K562 (cell line): Measurements from ENCODE around the gene YKT6. TPM values are rescaled to one million over a fixed set of nuclear protein-coding genes. Genes with fewer than 3 reads are reported as not detected.
A peak's percentile ranks its signal among the peaks of the same experiment; 100 is the strongest.

Experiments
- ARID4B ChIP-seq: sonication (generic); formaldehyde crosslinking; IDR thresholded peaks from 2 replicates; pipeline ENCODE4 v1.8.0; 2022; ENCODE audit warnings: mild to moderate bottlenecking, missing genetic modification reagents
- BCOR ChIP-seq: fragments of 450-650 bp; IDR thresholded peaks from 2 replicates; pipeline ENCODE4 v1.6.1; 2016
- C11orf30 ChIP-seq: fragments of 450-650 bp; IDR thresholded peaks from 2 replicates; pipeline ENCODE4 v1.6.1; 2016; ENCODE audit warnings: low read depth, mild to moderate bottlenecking
- CBX5 ChIP-seq: IDR thresholded peaks from 2 replicates; pipeline ENCODE4 v1.6.1; 2014; ENCODE audit warnings: low read depth, borderline replicate concordance
- CCAR2 ChIP-seq: fragments of 200-400 bp; formaldehyde crosslinking; IDR thresholded peaks from 2 replicates; pipeline ENCODE4 v1.6.1; 2017; ENCODE audit warnings: mild to moderate bottlenecking, low read depth, low read length
- CREB3 ChIP-seq: fragments of 450-650 bp; conservative IDR thresholded peaks from 2 replicates; pipeline ENCODE4 v1.6.1; 2016; ENCODE audit warnings: missing genetic modification characterization, low read depth, mild to moderate bottlenecking, missing compliant biosample characterization, moderate library complexity
- CREM ChIP-seq: IDR thresholded peaks from 2 replicates; pipeline ENCODE4 v1.6.1; 2014; ENCODE audit warnings: antibody characterized with exemption, low read depth
- FOXM1 ChIP-seq, 2 experiments: fragments of 450-650 bp in 1 of 2; sonication (generic) in 1 of 2; formaldehyde crosslinking in 1 of 2; IDR thresholded peaks; 2 replicates each; pipeline versions ENCODE4 v1.6.1 to v1.9.0; 2017 to 2022; ENCODE audit warnings: low read depth in 2 of 2, mild to moderate bottlenecking in 2 of 2, missing genetic modification reagents in 1 of 2, moderate library complexity in 1 of 2
- GATAD2A ChIP-seq: fragments of 450-650 bp; IDR thresholded peaks from 2 replicates; pipeline ENCODE4 v1.6.1; 2017
- HDAC6 ChIP-seq: IDR thresholded peaks from 2 replicates; pipeline ENCODE4 v1.6.1; 2012; ENCODE audit warnings: low read depth, mild to moderate bottlenecking, control low read depth, inconsistent platforms, low read length, moderate library complexity
- NEUROD1 ChIP-seq: fragments of 150-350 bp; IDR thresholded peaks from 2 replicates; pipeline ENCODE4 v1.6.1; 2014; ENCODE audit warnings: borderline replicate concordance, low read length, low read depth; ENCODE audit not compliant: partially characterized antibody
- RBM25 ChIP-seq: fragments of 200-400 bp; formaldehyde crosslinking; IDR thresholded peaks from 2 replicates; pipeline ENCODE4 v1.6.1; 2018; ENCODE audit warnings: low read length, low read depth, moderate library complexity; ENCODE audit not compliant: severe bottlenecking
- YY1 ChIP-seq, 3 experiments: IDR thresholded peaks; 2 replicates each; pipeline ENCODE4 v1.6.1; 2011; ENCODE audit warnings: low read length in 2 of 3, mild to moderate bottlenecking in 2 of 3, moderate library complexity in 2 of 3, borderline replicate concordance in 1 of 3, control low read depth in 1 of 3, low read depth in 1 of 3; ENCODE audit not compliant: insufficient read depth in 3 of 3, insufficient replicate concordance in 2 of 3, control insufficient read depth in 1 of 3, insufficient read length in 1 of 3; ENCODE audit errors: extremely low read depth in 1 of 3
- ZBTB26 ChIP-seq: fragments of 450-650 bp; formaldehyde crosslinking; IDR thresholded peaks from 2 replicates; pipeline ENCODE4 v1.4.0; 2022; ENCODE audit warnings: missing genetic modification characterization
- ZNF79 ChIP-seq: fragments of 250-450 bp; sonication (Bioruptor Pico); IDR thresholded peaks from 2 replicates; pipeline ENCODE4 v1.4.0; 2020; ENCODE audit warnings: low read depth, mild to moderate bottlenecking, moderate library complexity
- polyA plus RNA-seq, 8 experiments: library from polyadenylated mRNA; depleted of rRNA in 4 of 8; stranded (reverse) in 5 of 8; unstranded in 3 of 8; fragments of >200 nt; fragmentation: Nextera tagmentation in 2 of 8; fragmentation: Illumina TruSeq in 1 of 8; extraction: Ambion mirVana in 2 of 8; extraction: Trizol in 1 of 8; gene quantifications; 2 replicates each; pipeline versions ENCODE4 v1.2.1 to v1.2.3, GENCODE V29; 2011 to 2014; ENCODE audit warnings: inconsistent platforms in 1 of 8, missing spikeins in 1 of 8
- total RNA-seq, 7 experiments: library from RNA; depleted of rRNA in 6 of 7; stranded (reverse); fragments of >200 nt in 6 of 7; fragmentation: Illumina TruSeq in 2 of 7; extraction: Trizol in 2 of 7; gene quantifications; 2 replicates each; pipeline versions ENCODE4 v1.2.1 to v1.2.3, GENCODE V29; 2011 to 2021; ENCODE audit warnings: low replicate concordance in 1 of 7
- TF ChIP-seq, protein P1 (sequence below): IDR thresholded peaks from 2 replicates; pipeline ENCODE4 v1.6.1; 2014; ENCODE audit warnings: antibody characterized with exemption
- TF ChIP-seq, protein P2 (sequence below): sonication (generic); formaldehyde crosslinking; IDR thresholded peaks from 2 replicates; pipeline ENCODE4 v1.8.0; 2022; ENCODE audit warnings: mild to moderate bottlenecking, missing genetic modification reagents

The YKT6 gene
- total and polyA plus RNA-seq, 9 of the 15 experiments (the other 6 are each of a cell fraction or from before 2014, with no cell fraction given): 1.6 to 90.6 (median 75.1) TPM

GRCh38 chr7:44194069-44194468 lies 6.7 kb upstream of the YKT6 start (continued):
- TF ChIP-seq ARID4B (no peak), HDAC6 (no peak), C11orf30 (peak; percentile 91), CCAR2 (no peak), YY1 (IDR thresholded peaks at IDR 0.05; ENCODE audit: borderline replicate concordance in 1 of 3, control insufficient read depth in 1 of 3, extremely low read depth in 1 of 3, insufficient read depth in 3 of 3, insufficient read length in 1 of 3, insufficient replicate concordance in 2 of 3, low read depth in 1 of 3, low read length in 2 of 3) (peak in 1 of 3 experiments; percentile 46), GATAD2A (no peak), CBX5 (no peak), ZNF79 (CRISPR knock-in tag) (no peak), BCOR (no peak), RBM25 (no peak), CREM (no peak), FOXM1 (IDR thresholded peaks at IDR 0.05; ENCODE audit: low read depth) (no peak), FOXM1 (CRISPR knock-in tag; IDR thresholded peaks at IDR 0.05; ENCODE audit: low read depth) (no peak), NEUROD1 (peak; percentile 19), ZBTB26 (CRISPR knock-in tag) (no peak), CREB3 (tag) (no peak)
- TF ChIP-seq, protein P1, sequence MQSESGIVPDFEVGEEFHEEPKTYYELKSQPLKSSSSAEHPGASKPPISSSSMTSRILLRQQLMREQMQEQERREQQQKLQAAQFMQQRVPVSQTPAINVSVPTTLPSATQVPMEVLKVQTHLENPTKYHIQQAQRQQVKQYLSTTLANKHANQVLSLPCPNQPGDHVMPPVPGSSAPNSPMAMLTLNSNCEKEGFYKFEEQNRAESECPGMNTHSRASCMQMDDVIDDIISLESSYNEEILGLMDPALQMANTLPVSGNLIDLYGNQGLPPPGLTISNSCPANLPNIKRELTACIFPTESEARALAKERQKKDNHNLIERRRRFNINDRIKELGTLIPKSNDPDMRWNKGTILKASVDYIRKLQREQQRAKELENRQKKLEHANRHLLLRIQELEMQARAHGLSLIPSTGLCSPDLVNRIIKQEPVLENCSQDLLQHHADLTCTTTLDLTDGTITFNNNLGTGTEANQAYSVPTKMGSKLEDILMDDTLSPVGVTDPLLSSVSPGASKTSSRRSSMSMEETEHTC: no peak
- TF ChIP-seq, protein P2, sequence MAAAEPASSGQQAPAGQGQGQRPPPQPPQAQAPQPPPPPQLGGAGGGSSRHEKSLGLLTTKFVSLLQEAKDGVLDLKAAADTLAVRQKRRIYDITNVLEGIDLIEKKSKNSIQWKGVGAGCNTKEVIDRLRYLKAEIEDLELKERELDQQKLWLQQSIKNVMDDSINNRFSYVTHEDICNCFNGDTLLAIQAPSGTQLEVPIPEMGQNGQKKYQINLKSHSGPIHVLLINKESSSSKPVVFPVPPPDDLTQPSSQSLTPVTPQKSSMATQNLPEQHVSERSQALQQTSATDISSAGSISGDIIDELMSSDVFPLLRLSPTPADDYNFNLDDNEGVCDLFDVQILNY (CRISPR knock-in tag): no peak
